ENCODE results near the gene CD86. TPM values are rescaled to one million over a fixed set of nuclear protein-coding genes. Genes with fewer than 3 reads are reported as not detected.

Gene CD86
- total RNA-seq, 1 donor from 2014 or later = 29.5 TPM

DNA sequence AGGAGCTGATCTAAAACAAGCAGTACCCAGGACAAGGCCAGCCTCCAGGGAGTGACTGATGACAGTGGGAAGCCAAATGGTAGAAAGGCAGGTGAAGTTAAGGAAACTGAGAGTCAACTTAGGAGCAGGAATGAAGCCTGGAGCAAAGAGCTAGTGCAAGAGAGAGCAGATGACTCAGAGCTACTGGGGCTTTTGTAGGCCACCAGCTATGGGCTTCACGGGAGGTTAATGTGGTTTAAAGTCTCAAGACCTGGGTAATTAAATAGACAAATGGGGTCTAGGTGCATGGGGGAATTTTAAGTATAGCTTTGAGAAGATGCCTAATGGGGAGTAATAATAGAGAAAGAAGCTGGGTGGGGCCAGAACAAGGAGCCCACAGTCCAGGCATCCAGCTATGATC is 3.1 kb downstream of the CD86 start:
- Histone ChIP-seq H3K36me3 (no peaks in the 10 kb centered on the region), H3K27me3 (ENCODE audit: low read depth) (no peaks in the 10 kb centered on the region), H3K4me1 (no peaks in the 10 kb centered on the region), H3K9me3 (no peaks in the 10 kb centered on the region), H3K4me3 (no peak overlapping the region), H3K27ac (no peak overlapping the region)
- ATAC-seq (no peak), DNase-seq (no peak)
- intact Hi-C loops (cut with DNase I) = no loop called here
- TF ChIP-seq, protein P1, sequence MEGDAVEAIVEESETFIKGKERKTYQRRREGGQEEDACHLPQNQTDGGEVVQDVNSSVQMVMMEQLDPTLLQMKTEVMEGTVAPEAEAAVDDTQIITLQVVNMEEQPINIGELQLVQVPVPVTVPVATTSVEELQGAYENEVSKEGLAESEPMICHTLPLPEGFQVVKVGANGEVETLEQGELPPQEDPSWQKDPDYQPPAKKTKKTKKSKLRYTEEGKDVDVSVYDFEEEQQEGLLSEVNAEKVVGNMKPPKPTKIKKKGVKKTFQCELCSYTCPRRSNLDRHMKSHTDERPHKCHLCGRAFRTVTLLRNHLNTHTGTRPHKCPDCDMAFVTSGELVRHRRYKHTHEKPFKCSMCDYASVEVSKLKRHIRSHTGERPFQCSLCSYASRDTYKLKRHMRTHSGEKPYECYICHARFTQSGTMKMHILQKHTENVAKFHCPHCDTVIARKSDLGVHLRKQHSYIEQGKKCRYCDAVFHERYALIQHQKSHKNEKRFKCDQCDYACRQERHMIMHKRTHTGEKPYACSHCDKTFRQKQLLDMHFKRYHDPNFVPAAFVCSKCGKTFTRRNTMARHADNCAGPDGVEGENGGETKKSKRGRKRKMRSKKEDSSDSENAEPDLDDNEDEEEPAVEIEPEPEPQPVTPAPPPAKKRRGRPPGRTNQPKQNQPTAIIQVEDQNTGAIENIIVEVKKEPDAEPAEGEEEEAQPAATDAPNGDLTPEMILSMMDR (IDR thresholded peaks at IDR 0.05) = no peak

- no peaks in the 10 kb centered on the region for H3K9me3 ChIP-seq
- no peaks in the 10 kb centered on the region for H3K27me3 ChIP-seq (ENCODE audit: low read depth)
- H3K27ac ChIP-seq = no peak overlapping the region
- H3K36me3 ChIP-seq = no peaks in the 10 kb centered on the region
- no peaks in the 10 kb centered on the region for H3K4me1 ChIP-seq
- intact Hi-C loops (cut with DNase I) = no loop called here
- DNase-seq (no peak), ATAC-seq (peak; percentile 13 to 54)
- no peak overlapping the region for H3K4me3 ChIP-seq
- TF ChIP-seq, protein P1 (IDR thresholded peaks at IDR 0.05) = no peak
Observed at GRCh38 chr3:122060040-122060698, 5.0 kb downstream of the CD86 start.

- Histone ChIP-seq H3K4me3 (no peak overlapping the region), H3K4me1 (peaks cover 11% of the 10 kb centered on the region), H3K27ac (no peak overlapping the region), H3K36me3 (no peaks in the 10 kb centered on the region), H3K9me3 (no peaks in the 10 kb centered on the region), H3K27me3 (ENCODE audit: low read depth) (no peaks in the 10 kb centered on the region)
- ATAC-seq = peak; percentile 46 to 75
- intact Hi-C loops (cut with DNase I) = no loop called here
- DNase-seq = no peak
- TF ChIP-seq, protein P1 (IDR thresholded peaks at IDR 0.05) = no peak
Observed at GRCh38 chr3:122063908-122064307, 8.7 kb downstream of the CD86 start.

DNA sequence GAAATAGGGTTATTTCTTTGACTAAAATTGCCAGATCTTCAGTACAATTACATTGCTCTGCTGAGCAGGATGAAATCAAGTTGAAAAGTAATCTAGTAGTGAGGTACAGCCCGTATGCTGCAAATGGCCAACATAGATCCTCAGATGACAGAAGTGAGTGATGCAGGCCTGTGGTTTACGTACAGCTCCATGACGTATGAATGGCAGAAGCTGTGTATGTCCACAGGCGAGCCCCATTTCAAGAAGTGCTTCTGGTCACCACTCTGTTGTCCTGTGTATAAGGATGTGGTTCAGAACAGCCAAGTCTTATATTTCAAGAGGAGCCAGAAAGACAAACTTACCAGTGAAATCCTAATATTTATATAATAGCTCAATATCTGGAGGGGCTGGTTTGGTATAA is 9.2 kb downstream of the CD86 start:
- H3K27ac ChIP-seq = no peak overlapping the region
- H3K27me3 ChIP-seq (ENCODE audit: low read depth) = no peaks in the 10 kb centered on the region
- ATAC-seq = peak in 1 of 2 donors; percentile 71
- TF ChIP-seq, protein P1 (IDR thresholded peaks at IDR 0.05) = no peak
- H3K4me1 ChIP-seq = peaks cover 11% of the 10 kb centered on the region
- DNase-seq = no peak
- H3K9me3 ChIP-seq = no peaks in the 10 kb centered on the region
- intact Hi-C loops (cut with DNase I) = no loop called here
- H3K36me3 ChIP-seq = no peaks in the 10 kb centered on the region
- no peak overlapping the region for H3K4me3 ChIP-seq

DNA sequence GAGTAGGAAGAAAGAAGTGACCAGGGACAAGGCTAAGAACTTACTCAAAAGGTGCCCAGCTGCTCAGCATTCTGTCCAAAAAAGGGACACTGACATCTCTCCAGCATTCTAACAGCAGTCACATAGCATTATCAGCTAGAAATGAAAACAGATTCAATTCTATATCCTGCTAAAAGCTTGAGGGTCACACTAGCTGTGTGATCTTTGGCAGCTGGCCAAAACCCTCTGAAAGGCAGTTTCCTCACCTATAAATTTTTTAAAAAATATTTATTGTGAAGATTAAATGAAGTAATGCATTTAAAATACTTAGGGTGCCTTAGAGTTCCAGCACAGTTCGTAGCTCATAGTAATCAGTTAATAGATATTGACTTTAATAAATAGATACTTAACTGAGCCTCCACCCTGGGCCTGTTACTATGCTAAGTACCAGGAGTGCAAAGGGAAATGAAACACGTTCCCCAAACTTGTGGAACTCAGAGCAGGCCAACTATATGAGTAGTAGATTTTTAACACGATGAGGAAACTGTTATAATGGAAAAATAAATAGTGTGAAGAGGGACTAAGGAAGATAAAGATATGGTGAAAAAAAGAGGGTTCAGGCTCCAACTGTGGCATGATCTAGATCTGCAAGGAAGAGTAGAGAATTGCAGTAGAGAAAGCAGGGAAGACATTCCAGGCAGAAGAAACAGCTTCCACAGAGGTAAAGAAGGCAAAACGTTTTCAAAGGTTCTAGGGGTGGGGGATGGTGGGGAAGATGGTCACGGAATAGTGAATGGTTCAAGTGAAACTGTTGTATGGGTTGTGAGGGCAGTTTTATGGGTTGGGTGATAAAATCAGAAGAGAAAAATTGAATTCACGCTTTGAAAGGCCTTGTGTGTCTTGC is 11.4 kb downstream of the CD86 start:
- peaks cover 11% of the 10 kb centered on the region for H3K4me1 ChIP-seq
- no peak overlapping the region for H3K4me3 ChIP-seq
- intact Hi-C loops (cut with DNase I) = no loop called here
- DNase-seq (no peak), ATAC-seq (no peak)
- no peaks in the 10 kb centered on the region for H3K9me3 ChIP-seq
- no peak overlapping the region for H3K27ac ChIP-seq
- no peaks in the 10 kb centered on the region for H3K27me3 ChIP-seq (ENCODE audit: low read depth)
- no peaks in the 10 kb centered on the region for H3K36me3 ChIP-seq
- TF ChIP-seq, protein P1 (IDR thresholded peaks at IDR 0.05) = no peak

Measured in lower lobe of right lung (tissue), 2 donors.